RWPE2 (cell line): ENCODE data around the gene DEK.

ENCODE experiments used
- ATAC-seq: fragments of 200-7000 bp; cut with Tn5 transposase; 3 replicates; pipeline ENCODE4 v1.9.1; 2021; ENCODE audit warnings: low read depth
- DNase-seq: peaks from one replicate; pipeline ENCODE4 v3.0.0-alpha.2; 2020; ENCODE audit warnings: low spot score
- H3K27ac ChIP-seq: fragments of 450-650 bp; 2 replicates; pipeline ENCODE4 v1.5.1; 2017; ENCODE audit warnings: mild to moderate bottlenecking; ENCODE audit not compliant: poor library complexity, severe bottlenecking
- H3K27me3 ChIP-seq: fragments of 250-450 bp; sonication (Bioruptor Pico); 2 replicates; pipeline ENCODE4 v1.5.1; 2021; ENCODE audit warnings: mild to moderate bottlenecking, moderate library complexity; ENCODE audit not compliant: insufficient read depth, poor library complexity, severe bottlenecking
- H3K36me3 ChIP-seq: fragments of 250-450 bp; sonication (Bioruptor Pico); 2 replicates; pipeline ENCODE4 v1.5.1; 2020; ENCODE audit warnings: low read depth, mild to moderate bottlenecking, moderate library complexity
- H3K4me1 ChIP-seq: fragments of 250-450 bp; sonication (Bioruptor Pico); 2 replicates; pipeline ENCODE4 v1.5.1; 2021; ENCODE audit warnings: mild to moderate bottlenecking, moderate library complexity; ENCODE audit not compliant: insufficient read depth, poor library complexity, severe bottlenecking
- H3K4me3 ChIP-seq: fragments of 250-450 bp; sonication (Bioruptor Pico); 2 replicates; pipeline ENCODE4 v1.5.1; 2021; ENCODE audit warnings: mild to moderate bottlenecking, moderate library complexity; ENCODE audit not compliant: severe bottlenecking
- H3K9me3 ChIP-seq: fragments of 250-450 bp; sonication (Bioruptor Pico); 2 replicates; pipeline ENCODE4 v1.5.1; 2021; ENCODE audit warnings: mild to moderate bottlenecking, moderate library complexity; ENCODE audit not compliant: severe bottlenecking
- TF ChIP-seq, protein P1 (sequence below): fragments of 450-650 bp; IDR thresholded peaks from one replicate; pipeline ENCODE4 v1.5.1; 2017; ENCODE audit warnings: mild to moderate bottlenecking, moderate library complexity; ENCODE audit not compliant: poor library complexity, severe bottlenecking

The DEK gene

GRCh38 chr6:18204691-18205090, 59.6 kb downstream of the DEK start:
- H3K36me3 ChIP-seq, result peaks cover 10% of the 10 kb centered on the region

GRCh38 chr6:18203786-18204185, 60.5 kb downstream of the DEK start:
- Histone ChIP-seq H3K9me3 (no peaks in the 10 kb centered on the region), H3K4me1 (no peaks in the 10 kb centered on the region), H3K4me3 (no peak overlapping the region), H3K36me3 (peaks cover 10% of the 10 kb centered on the region), H3K27me3 (no peaks in the 10 kb centered on the region), H3K27ac (no peak overlapping the region)
- TF ChIP-seq, protein P1, sequence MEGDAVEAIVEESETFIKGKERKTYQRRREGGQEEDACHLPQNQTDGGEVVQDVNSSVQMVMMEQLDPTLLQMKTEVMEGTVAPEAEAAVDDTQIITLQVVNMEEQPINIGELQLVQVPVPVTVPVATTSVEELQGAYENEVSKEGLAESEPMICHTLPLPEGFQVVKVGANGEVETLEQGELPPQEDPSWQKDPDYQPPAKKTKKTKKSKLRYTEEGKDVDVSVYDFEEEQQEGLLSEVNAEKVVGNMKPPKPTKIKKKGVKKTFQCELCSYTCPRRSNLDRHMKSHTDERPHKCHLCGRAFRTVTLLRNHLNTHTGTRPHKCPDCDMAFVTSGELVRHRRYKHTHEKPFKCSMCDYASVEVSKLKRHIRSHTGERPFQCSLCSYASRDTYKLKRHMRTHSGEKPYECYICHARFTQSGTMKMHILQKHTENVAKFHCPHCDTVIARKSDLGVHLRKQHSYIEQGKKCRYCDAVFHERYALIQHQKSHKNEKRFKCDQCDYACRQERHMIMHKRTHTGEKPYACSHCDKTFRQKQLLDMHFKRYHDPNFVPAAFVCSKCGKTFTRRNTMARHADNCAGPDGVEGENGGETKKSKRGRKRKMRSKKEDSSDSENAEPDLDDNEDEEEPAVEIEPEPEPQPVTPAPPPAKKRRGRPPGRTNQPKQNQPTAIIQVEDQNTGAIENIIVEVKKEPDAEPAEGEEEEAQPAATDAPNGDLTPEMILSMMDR, result no peak
- DNase-seq, result no peak
- ATAC-seq, result no peak

More at GRCh38 chr6:18204691-18205090, 59.6 kb downstream of the DEK start:
- H3K4me1 ChIP-seq, result no peaks in the 10 kb centered on the region
- no peak overlapping the region for H3K27ac ChIP-seq
- no peaks in the 10 kb centered on the region for H3K9me3 ChIP-seq
- no peaks in the 10 kb centered on the region for H3K27me3 ChIP-seq
- DNase-seq (no peak), ATAC-seq (no peak)
- no peak overlapping the region for H3K4me3 ChIP-seq
- TF ChIP-seq, protein P1, result no peak

DNA sequence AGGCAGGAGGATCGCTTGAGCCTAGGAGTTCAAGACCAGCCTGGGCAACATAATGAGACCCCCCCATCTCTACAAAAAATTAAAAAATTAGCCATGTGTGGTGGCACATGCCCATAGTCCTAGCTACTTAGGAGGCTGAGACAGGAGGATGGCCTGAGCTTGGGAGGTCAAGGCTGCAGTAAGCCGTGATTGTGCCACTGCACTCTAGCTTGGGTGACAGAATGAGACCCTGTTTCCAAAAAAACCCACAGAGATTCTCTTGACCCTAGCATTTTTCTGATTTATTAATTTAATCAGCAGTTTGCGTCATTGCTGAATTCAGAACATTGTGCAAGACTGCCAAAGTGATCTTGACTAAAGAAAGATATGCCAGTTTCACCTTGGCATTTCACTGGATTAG, 72.3 kb downstream of the DEK start:
- no peak overlapping the region for H3K4me3 ChIP-seq
- no peak for ATAC-seq
- no peaks in the 10 kb centered on the region for H3K9me3 ChIP-seq
- no peak overlapping the region for H3K27ac ChIP-seq
- no peaks in the 10 kb centered on the region for H3K4me1 ChIP-seq
- H3K36me3 ChIP-seq, result peaks cover 6% of the 10 kb centered on the region; the same call in 1 of the 2 replicates
- DNase-seq, result no peak
- H3K27me3 ChIP-seq, result no peaks in the 10 kb centered on the region
- TF ChIP-seq, protein P1, result no peak

GRCh38 chr6:18189196-18189595, 75.1 kb downstream of the DEK start:
- Histone ChIP-seq H3K4me1 (no peaks in the 10 kb centered on the region), H3K36me3 (peaks cover 5% of the 10 kb centered on the region; the same call in 1 of the 2 replicates), H3K27me3 (no peaks in the 10 kb centered on the region), H3K27ac (no peak overlapping the region), H3K4me3 (no peak overlapping the region), H3K9me3 (no peaks in the 10 kb centered on the region)
- TF ChIP-seq, protein P1, result no peak
- ATAC-seq (no peak), DNase-seq (no peak)

DNA sequence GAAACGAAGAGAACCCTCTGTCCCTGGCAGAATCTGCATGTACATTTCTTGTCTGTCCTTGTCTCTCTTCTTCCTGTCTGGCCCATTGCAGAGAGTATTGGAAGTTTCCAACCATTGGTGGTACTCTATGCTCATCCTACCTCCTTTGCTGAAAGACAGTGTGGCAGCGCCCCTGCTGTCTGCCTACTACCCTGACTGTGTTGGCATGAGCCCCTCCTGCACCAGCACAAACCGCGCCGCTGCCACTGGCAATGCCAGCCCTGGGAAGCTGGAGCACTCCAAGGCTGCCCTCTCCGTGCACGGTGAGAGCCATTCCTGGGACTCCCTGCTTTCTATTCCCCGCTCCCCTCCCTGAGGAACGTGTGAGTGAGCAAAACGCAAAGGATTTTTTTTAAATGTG, 76.6 kb downstream of the DEK start:
- H3K9me3 ChIP-seq, result no peaks in the 10 kb centered on the region
- H3K4me1 ChIP-seq, result no peaks in the 10 kb centered on the region
- TF ChIP-seq, protein P1, result no peak
- DNase-seq (no peak), ATAC-seq (no peak)
- H3K27ac ChIP-seq, result no peak overlapping the region
- peaks cover 5% of the 10 kb centered on the region; the same call in 1 of the 2 replicates for H3K36me3 ChIP-seq
- no peak overlapping the region for H3K4me3 ChIP-seq
- no peaks in the 10 kb centered on the region for H3K27me3 ChIP-seq
